Glomerular visceral epithelial cell (primary cell): ENCODE measurements around the gene SEC24B.
A peak's percentile ranks its signal among the peaks of the same experiment; 100 is the strongest.
"Not testable (repeated sequence)": the region's sequence is repeated elsewhere in the genome, so short reads cannot be mapped to it uniquely, and the experiment has no call there.

Experiments used
- DNase-seq: peaks from one replicate; pipeline ENCODE4 v3.0.0-alpha.2; 2016; ENCODE audit errors: extremely low spot score

SEC24B gene

GRCh38 chr4:109576462-109576861 lies 142.8 kb downstream of the SEC24B start:
- no peak for DNase-seq

GRCh38 chr4:109578846-109579245 lies 145.2 kb downstream of the SEC24B start:
- DNase-seq, result no peak

GRCh38 chr4:109579997-109580396 lies 146.4 kb downstream of the SEC24B start:
- DNase-seq, result not testable (repeated sequence)

- DNase-seq, result no peak
Observed at GRCh38 chr4:109588176-109588575, 154.6 kb downstream of the SEC24B start.

- DNase-seq, result no peak
Observed at GRCh38 chr4:109589119-109589518, 155.5 kb downstream of the SEC24B start.

- peak; percentile 11 for DNase-seq
Observed at GRCh38 chr4:109589605-109590004, 156.0 kb downstream of the SEC24B start.
